ENCODE data around the gene PCLO. TPM values are rescaled to one million over a fixed set of nuclear protein-coding genes. Genes with fewer than 3 reads are reported as not detected.

The PCLO gene
- total RNA-seq, 1 donor from 2014 or later, result 10.8 TPM

DNA sequence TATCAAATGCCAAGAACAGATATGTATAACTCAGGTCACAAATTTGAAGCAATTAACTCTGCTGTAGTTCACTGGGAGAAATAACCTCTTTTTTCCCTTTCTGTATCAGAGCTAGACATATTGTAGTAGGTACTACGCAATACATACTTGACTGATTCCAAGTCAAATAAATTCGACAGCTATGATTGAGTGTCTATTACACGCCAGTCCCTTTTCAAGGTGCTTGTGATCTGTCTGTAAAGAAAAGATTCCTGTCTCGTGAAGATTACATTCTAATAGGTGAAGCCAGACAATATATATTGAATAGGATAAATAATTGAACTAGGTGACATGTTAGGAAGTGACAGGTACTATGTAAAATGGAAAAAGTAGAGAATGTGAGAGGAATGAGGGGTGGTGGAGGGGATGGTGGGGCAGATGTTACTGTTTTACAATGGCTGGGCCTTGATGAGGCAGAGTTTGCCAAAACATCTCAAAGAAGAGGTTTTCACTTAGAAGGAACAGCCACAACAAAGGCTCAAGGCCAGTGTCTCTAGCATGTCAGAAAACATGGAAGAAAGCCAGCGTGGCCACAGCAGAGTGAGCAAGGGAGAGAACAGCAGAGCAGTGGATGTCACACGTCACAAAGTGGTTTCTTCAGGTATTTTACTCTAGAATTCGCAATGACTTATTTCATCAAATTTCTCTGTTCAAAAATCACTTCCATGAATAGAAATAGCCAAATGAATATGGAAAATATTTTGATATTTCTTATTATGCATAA, 436.5 kb downstream of the PCLO start:
- H3K9me3 ChIP-seq, result no peaks in the 10 kb centered on the region
- intact Hi-C loops (cut with DNase I), result no loop called here
- no peak overlapping the region for H3K27ac ChIP-seq

GRCh38 chr7:82723411-82723810, 439.3 kb downstream of the PCLO start:
- Histone ChIP-seq H3K9me3 (no peaks in the 10 kb centered on the region), H3K4me3 (no peak overlapping the region), H3K27me3 (no peaks in the 10 kb centered on the region), H3K27ac (no peak overlapping the region), H3K36me3 (no peaks in the 10 kb centered on the region), H3K4me1 (no peaks in the 10 kb centered on the region)
- intact Hi-C loops (cut with DNase I), result no loop called here
- TF ChIP-seq, protein P1, sequence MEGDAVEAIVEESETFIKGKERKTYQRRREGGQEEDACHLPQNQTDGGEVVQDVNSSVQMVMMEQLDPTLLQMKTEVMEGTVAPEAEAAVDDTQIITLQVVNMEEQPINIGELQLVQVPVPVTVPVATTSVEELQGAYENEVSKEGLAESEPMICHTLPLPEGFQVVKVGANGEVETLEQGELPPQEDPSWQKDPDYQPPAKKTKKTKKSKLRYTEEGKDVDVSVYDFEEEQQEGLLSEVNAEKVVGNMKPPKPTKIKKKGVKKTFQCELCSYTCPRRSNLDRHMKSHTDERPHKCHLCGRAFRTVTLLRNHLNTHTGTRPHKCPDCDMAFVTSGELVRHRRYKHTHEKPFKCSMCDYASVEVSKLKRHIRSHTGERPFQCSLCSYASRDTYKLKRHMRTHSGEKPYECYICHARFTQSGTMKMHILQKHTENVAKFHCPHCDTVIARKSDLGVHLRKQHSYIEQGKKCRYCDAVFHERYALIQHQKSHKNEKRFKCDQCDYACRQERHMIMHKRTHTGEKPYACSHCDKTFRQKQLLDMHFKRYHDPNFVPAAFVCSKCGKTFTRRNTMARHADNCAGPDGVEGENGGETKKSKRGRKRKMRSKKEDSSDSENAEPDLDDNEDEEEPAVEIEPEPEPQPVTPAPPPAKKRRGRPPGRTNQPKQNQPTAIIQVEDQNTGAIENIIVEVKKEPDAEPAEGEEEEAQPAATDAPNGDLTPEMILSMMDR (IDR thresholded peaks at IDR 0.05), result no peak
- TF ChIP-seq POLR2A (IDR thresholded peaks at IDR 0.05) (no peak), POLR2AphosphoS5 (IDR thresholded peaks at IDR 0.05; ENCODE audit: insufficient read depth in 1 of 2, low read depth in 1 of 2) (no peak)
- DNase-seq (ENCODE audit: extremely low spot score in 2 of 2), result no peak

More for the DNA sequence above, 436.5 kb downstream of the PCLO start:
- TF ChIP-seq, protein P1 (IDR thresholded peaks at IDR 0.05), result no peak
- TF ChIP-seq POLR2AphosphoS5 (IDR thresholded peaks at IDR 0.05; ENCODE audit: insufficient read depth in 1 of 2, low read depth in 1 of 2) (no peak), POLR2A (IDR thresholded peaks at IDR 0.05) (no peak)
- no peaks in the 10 kb centered on the region for H3K27me3 ChIP-seq
- DNase-seq (ENCODE audit: extremely low spot score in 2 of 2), result no peak
- no peak overlapping the region for H3K4me3 ChIP-seq
- H3K36me3 ChIP-seq, result no peaks in the 10 kb centered on the region
- H3K4me1 ChIP-seq, result no peaks in the 10 kb centered on the region

DNA sequence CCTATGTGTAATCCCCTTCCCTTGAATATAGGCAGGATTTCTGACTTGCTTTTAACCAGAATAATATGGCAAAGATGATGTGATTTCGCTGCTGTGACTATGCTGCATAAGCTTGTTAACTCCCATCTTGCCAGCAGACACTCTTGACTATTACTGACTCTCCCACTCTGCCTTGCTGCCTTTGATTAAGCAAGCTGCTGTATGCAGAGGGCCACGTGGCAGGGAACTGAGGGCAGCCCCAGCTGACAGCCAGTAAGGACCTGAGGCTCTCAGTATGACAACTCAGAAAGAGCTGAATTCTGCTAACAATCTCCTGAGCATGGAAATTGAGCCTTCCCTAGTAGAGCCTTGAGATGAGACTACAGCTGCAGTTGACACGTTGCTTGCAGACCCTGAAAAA, 439.7 kb downstream of the PCLO start:
- H3K4me3 ChIP-seq, result no peak overlapping the region
- intact Hi-C loops (cut with DNase I), result no loop called here

GRCh38 chr7:82715344-82715743, 447.3 kb downstream of the PCLO start:
- no peaks in the 10 kb centered on the region for H3K4me1 ChIP-seq
- no peak overlapping the region for H3K27ac ChIP-seq
- H3K9me3 ChIP-seq, result no peaks in the 10 kb centered on the region
- no peaks in the 10 kb centered on the region for H3K27me3 ChIP-seq
- TF ChIP-seq POLR2AphosphoS5 (IDR thresholded peaks at IDR 0.05; ENCODE audit: insufficient read depth in 1 of 2, low read depth in 1 of 2) (no peak), POLR2A (IDR thresholded peaks at IDR 0.05) (no peak)
- TF ChIP-seq, protein P1 (IDR thresholded peaks at IDR 0.05), result no peak
- intact Hi-C loops (cut with DNase I), result no loop called here
- no peak for DNase-seq (ENCODE audit: extremely low spot score in 2 of 2)
- no peak overlapping the region for H3K4me3 ChIP-seq
- no peaks in the 10 kb centered on the region for H3K36me3 ChIP-seq

More for the DNA sequence above, 439.7 kb downstream of the PCLO start:
- H3K27ac ChIP-seq, result no peak overlapping the region
- H3K27me3 ChIP-seq, result no peaks in the 10 kb centered on the region
- DNase-seq (ENCODE audit: extremely low spot score in 2 of 2), result no peak
- TF ChIP-seq, protein P1 (IDR thresholded peaks at IDR 0.05), result no peak
- TF ChIP-seq POLR2A (IDR thresholded peaks at IDR 0.05) (no peak), POLR2AphosphoS5 (IDR thresholded peaks at IDR 0.05; ENCODE audit: insufficient read depth in 1 of 2, low read depth in 1 of 2) (no peak)
- no peaks in the 10 kb centered on the region for H3K4me1 ChIP-seq
- H3K9me3 ChIP-seq, result no peaks in the 10 kb centered on the region
- H3K36me3 ChIP-seq, result no peaks in the 10 kb centered on the region

DNA sequence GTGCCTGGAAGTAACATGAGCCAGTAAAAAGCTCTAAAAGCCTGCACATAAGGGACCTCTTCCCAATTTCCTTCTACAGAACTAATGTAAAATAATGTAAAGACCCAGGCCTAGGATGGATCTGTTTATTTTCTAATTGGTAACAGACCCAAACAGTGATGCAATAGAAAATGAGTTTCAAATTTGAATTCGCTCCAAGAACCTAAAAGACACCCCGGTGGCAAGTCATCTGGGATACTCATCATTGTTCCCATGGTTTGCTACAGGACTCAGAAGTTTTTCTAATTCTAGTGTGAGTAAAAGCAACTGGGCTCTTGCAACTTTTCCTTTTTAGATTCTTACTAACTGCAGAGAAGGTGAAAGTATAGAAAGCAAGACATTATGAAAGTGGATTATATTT, 447.8 kb downstream of the PCLO start:
- Histone ChIP-seq H3K9me3 (no peaks in the 10 kb centered on the region), H3K27ac (no peak overlapping the region), H3K27me3 (no peaks in the 10 kb centered on the region), H3K4me3 (no peak overlapping the region), H3K36me3 (no peaks in the 10 kb centered on the region), H3K4me1 (no peaks in the 10 kb centered on the region)
- TF ChIP-seq, protein P1 (IDR thresholded peaks at IDR 0.05), result no peak
- no peak for TF ChIP-seq POLR2AphosphoS5 (IDR thresholded peaks at IDR 0.05; ENCODE audit: insufficient read depth in 1 of 2, low read depth in 1 of 2)
- DNase-seq (ENCODE audit: extremely low spot score in 2 of 2), result no peak
- intact Hi-C loops (cut with DNase I), result no loop called here

Measured in vagina (tissue), 2 donors.